PFSK-1 (cell line): ENCODE results near the gene CCSER2.

Source experiments
- FOXP2 ChIP-seq: optimal IDR thresholded peaks from 2 replicates; pipeline ENCODE3; 2011; ENCODE audit warnings: borderline replicate concordance, control low read depth, inconsistent platforms; ENCODE audit not compliant: insufficient read depth; ENCODE audit errors: extremely low read length, extremely low read depth
- POLR2AphosphoS5 ChIP-seq: IDR thresholded peaks from 2 replicates; pipeline ENCODE4 v1.6.1; 2012; ENCODE audit warnings: low read depth, mild to moderate bottlenecking, control low read depth, low read length, moderate library complexity
- REST ChIP-seq, 2 experiments: IDR thresholded peaks; 2 replicates each; pipeline versions ENCODE4 v1.6.1 to v1.8.0; 2011 to 2012; ENCODE audit warnings: low read depth in 2 of 2, low read length in 2 of 2, control low read depth in 1 of 2, inconsistent platforms in 1 of 2, mild to moderate bottlenecking in 1 of 2, moderate library complexity in 1 of 2; ENCODE audit not compliant: insufficient read depth in 1 of 2
- SIN3A ChIP-seq: IDR thresholded peaks from 2 replicates; pipeline ENCODE4 v1.6.1; 2012; ENCODE audit warnings: mild to moderate bottlenecking, low read length, moderate library complexity, borderline replicate concordance; ENCODE audit not compliant: insufficient read depth
- TAF1 ChIP-seq: IDR thresholded peaks from 2 replicates; pipeline ENCODE4 v1.6.1; 2012; ENCODE audit warnings: low read length, control low read depth, borderline replicate concordance; ENCODE audit not compliant: insufficient read depth

The CCSER2 gene

GRCh38 chr10:84356928-84357327, 28.5 kb downstream of the CCSER2 start:
- TF ChIP-seq FOXP2 (no peak), REST (IDR thresholded peaks at IDR 0.05; ENCODE audit: insufficient read depth in 1 of 2, low read depth in 2 of 2, low read length in 2 of 2) (no peak), SIN3A (no peak), POLR2AphosphoS5 (no peak)

DNA sequence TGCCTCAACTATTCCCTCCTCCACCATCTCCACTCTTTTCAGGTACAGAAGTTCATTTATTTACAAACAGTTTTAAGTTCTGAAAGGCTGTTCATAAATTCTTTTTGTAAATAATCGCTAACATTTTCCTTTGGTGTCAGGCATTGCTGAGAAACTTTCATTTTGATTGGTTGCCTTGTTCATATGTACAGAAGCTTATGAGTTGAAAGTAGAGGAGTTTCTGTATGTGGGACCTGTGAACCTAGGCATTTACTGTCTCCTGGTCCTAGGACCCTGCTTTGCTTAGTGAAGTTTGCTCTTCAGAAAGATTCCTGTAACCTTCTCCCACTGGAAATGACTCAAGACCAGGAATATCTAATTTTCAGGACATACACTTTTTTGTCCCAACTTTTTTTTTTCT, 30.4 kb downstream of the CCSER2 start:
- TF ChIP-seq POLR2AphosphoS5 (no peak), REST (IDR thresholded peaks at IDR 0.05; ENCODE audit: insufficient read depth in 1 of 2, low read depth in 2 of 2, low read length in 2 of 2) (no peak), SIN3A (no peak), FOXP2 (no peak), TAF1 (no peak)

DNA sequence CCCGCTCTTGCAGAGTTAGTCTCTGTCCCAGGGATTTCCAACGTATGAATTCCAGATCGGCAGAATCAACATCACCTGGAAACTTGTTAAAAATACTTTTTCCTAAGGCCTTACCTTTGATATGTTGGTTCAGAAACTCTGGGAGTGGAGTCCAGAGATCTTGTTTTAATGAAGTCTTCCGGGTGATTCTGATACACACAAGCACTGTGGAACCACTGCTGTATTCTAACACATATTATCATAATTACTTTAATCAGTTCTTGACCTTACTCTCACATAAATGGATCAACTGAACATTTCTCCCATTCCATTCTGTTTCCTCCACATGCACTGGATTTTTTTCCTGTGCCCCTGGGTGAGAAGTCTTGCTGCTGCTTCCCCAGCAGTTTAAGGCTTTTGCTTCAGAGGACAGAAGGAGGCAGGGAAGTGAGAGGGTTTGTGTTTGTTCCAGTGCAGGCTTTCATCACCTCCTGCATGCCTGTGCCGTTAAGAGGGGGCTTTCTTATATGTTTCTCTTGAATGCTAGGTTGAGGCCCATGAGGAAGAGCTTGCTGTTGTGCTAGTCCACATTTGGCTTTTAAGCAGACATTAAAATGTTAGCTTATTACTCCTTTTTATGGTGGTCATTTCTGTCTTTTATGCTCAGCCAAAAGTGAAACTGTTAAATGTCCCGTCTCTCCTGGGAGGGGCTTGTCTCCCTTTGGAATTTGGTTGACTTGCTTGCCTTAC, 32.4 kb downstream of the CCSER2 start:
- TF ChIP-seq REST (IDR thresholded peaks at IDR 0.05; ENCODE audit: insufficient read depth in 1 of 2, low read depth in 2 of 2, low read length in 2 of 2), result no peak
- TF ChIP-seq TAF1, result no peak
- TF ChIP-seq SIN3A, result no peak
- no peak for TF ChIP-seq POLR2AphosphoS5
- no peak for TF ChIP-seq FOXP2

- no peak for TF ChIP-seq REST (IDR thresholded peaks at IDR 0.05; ENCODE audit: insufficient read depth in 1 of 2, low read depth in 2 of 2, low read length in 2 of 2)
- no peak for TF ChIP-seq SIN3A
- no peak for TF ChIP-seq TAF1
- no peak for TF ChIP-seq POLR2AphosphoS5
- no peak for TF ChIP-seq FOXP2
These were observed 37.0 kb downstream of the CCSER2 start for GRCh38 chr10:84365335-84365881.

GRCh38 chr10:84366041-84366440, 37.7 kb downstream of the CCSER2 start:
- no peak for TF ChIP-seq SIN3A
- TF ChIP-seq POLR2AphosphoS5, result no peak
- no peak for TF ChIP-seq REST (IDR thresholded peaks at IDR 0.05; ENCODE audit: insufficient read depth in 1 of 2, low read depth in 2 of 2, low read length in 2 of 2)
- no peak for TF ChIP-seq TAF1
- no peak for TF ChIP-seq FOXP2
